ENCODE results near the gene CSRP1. TPM values are rescaled to one million over a fixed set of nuclear protein-coding genes. Genes with fewer than 3 reads are reported as not detected.

CSRP1 gene
- total RNA-seq, 2 experiments from 2014 or later, result 82.4 to 83.4 TPM

- H3K27me3 Mint-ChIP-seq, result peaks cover 7% of the 10 kb centered on the region
- DNase-seq, result no peak
- H3K9me3 Mint-ChIP-seq, result no peaks in the 10 kb centered on the region
- POLR2A ChIA-PET, result interaction anchor here (0.5 kb wide), 1 partner anchor 30 kb away, joined by 3 read pairs; no protein-coding TSS in a partner anchor
- H3K27ac Mint-ChIP-seq, result no peak overlapping the region
- H3K4me3 Mint-ChIP-seq, result no peak overlapping the region
- H3K36me3 Mint-ChIP-seq (ENCODE audit: low read depth), result peaks cover 2% of the 10 kb centered on the region
- CTCF ChIA-PET, result interaction anchor here (0.6 to 1.4 kb wide), 4 partner anchors 13 to 62 kb away, joined by 3 to 5 read pairs (median 4); no protein-coding TSS in a partner anchor
- H3K4me1 Mint-ChIP-seq, result no peaks in the 10 kb centered on the region
Measured at GRCh38 chr1:201460814-201461644, 45.9 kb downstream of the CSRP1 start.

GRCh38 chr1:201459775-201460174 lies 47.1 kb downstream of the CSRP1 start:
- POLR2A ChIA-PET, result interaction anchor here (0.6 kb wide), 1 partner anchor 701 kb away, joined by 3 read pairs; no protein-coding TSS in a partner anchor
- Mint-ChIP-seq H3K4me3 (no peak overlapping the region), H3K9me3 (no peaks in the 10 kb centered on the region), H3K27me3 (peaks cover 10% of the 10 kb centered on the region), H3K36me3 (ENCODE audit: low read depth) (no peaks in the 10 kb centered on the region), H3K27ac (no peak overlapping the region), H3K4me1 (no peaks in the 10 kb centered on the region)
- DNase-seq, result no peak
- CTCF ChIA-PET, result interaction anchor here (0.9 to 1.4 kb wide), 2 partner anchors 12 to 53 kb away, joined by 3 read pairs; no protein-coding TSS in a partner anchor

DNA sequence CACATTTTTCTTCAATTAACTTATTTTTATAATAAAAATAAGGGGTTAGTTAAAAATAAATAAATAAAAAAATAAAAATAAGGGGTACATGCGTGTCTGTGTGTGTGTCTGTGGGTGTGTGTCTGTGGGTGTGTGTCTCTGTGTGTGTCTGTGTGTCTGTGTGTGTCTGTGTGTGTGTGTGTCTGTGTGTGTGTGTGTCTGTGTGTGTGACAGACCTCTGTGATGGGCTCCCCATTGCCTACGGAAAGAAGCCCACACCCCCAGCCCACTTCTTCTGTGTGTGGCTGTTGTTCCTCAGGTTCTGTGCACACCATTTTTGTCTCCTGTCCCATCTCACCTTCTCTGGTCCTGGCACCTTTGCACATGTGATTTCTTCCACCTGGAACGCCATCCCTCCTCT lies 47.9 kb downstream of the CSRP1 start:
- Mint-ChIP-seq H3K9me3 (no peaks in the 10 kb centered on the region), H3K27ac (no peak overlapping the region), H3K4me1 (peaks cover 7% of the 10 kb centered on the region), H3K36me3 (ENCODE audit: low read depth) (no peaks in the 10 kb centered on the region), H3K27me3 (peaks cover 10% of the 10 kb centered on the region), H3K4me3 (no peak overlapping the region)
- ChIA-PET CTCF (interaction anchor here (0.9 to 1.1 kb wide), 2 partner anchors 11 to 23 kb away, joined by 3 read pairs; no protein-coding TSS in a partner anchor), POLR2A (interaction anchor here (0.6 kb wide), 1 partner anchor 702 kb away, joined by 3 read pairs; no protein-coding TSS in a partner anchor)
- no peak for DNase-seq

DNA sequence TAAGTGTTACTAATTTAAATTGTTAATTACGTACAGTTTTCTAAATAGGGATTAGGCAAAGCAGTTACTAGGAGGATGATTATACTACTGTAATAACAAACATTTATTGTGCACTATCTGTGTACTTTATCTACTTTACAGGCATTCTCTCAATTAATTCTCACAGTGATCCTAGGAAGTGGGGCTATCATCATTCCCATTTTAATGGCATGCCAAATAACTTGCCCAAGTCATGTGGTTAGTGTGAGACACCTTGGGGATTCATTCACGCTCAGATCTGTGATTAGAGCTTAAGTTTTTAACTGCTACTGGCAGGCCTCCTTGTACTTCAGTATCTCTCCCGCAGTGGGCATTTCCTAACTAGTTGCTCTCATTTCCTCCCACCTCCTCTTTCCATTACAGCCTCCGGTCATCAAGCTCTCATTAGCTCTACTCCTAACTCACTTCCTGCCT lies 49.4 kb downstream of the CSRP1 start:
- peaks cover 20% of the 10 kb centered on the region for H3K4me1 Mint-ChIP-seq
- ChIA-PET CTCF (interaction anchor here (1.5 kb wide), 1 partner anchor 10 kb away, joined by 11 read pairs; no protein-coding TSS in a partner anchor), POLR2A (no interaction called here)

GRCh38 chr1:201456499-201457309 lies 50.2 kb downstream of the CSRP1 start:
- ChIA-PET CTCF (interaction anchor here (0.7 to 1.5 kb wide), 2 partner anchors 9 kb away, joined by 4 to 11 read pairs; no protein-coding TSS in a partner anchor), POLR2A (no interaction called here)
- peaks cover 23% of the 10 kb centered on the region for H3K4me1 Mint-ChIP-seq
- no peak overlapping the region for H3K27ac Mint-ChIP-seq
- peaks cover 3% of the 10 kb centered on the region for H3K36me3 Mint-ChIP-seq (ENCODE audit: low read depth)
- peaks cover 2% of the 10 kb centered on the region for H3K9me3 Mint-ChIP-seq
- H3K27me3 Mint-ChIP-seq, result peaks cover 13% of the 10 kb centered on the region
- no peak overlapping the region for H3K4me3 Mint-ChIP-seq
- DNase-seq, result no peak

More for the DNA sequence above, 49.4 kb downstream of the CSRP1 start:
- H3K27me3 Mint-ChIP-seq, result peaks cover 10% of the 10 kb centered on the region
- no peak overlapping the region for H3K27ac Mint-ChIP-seq
- peaks cover 3% of the 10 kb centered on the region for H3K36me3 Mint-ChIP-seq (ENCODE audit: low read depth)
- DNase-seq, result no peak
- peaks cover 2% of the 10 kb centered on the region for H3K9me3 Mint-ChIP-seq
- no peak overlapping the region for H3K4me3 Mint-ChIP-seq

DNA sequence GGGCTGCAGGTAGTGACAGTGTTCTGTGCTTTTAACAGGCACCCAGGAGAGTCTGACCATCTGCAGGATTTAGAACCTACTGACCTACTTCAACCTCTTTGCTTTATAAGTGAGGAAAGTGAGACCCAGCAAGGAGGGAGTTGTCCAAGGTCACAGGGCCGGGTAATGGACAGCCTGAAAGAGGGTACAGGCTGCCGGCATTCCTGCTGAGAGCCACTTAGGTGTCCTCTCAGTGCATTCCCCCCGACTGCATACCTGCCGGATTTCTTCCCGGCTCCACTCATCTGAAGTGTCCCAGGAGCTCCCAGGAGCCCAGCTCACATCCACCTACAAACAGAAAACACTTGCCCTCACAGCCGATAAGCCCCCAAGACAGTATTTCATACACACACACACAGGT lies 51.8 kb downstream of the CSRP1 start:
- CTCF ChIA-PET, result interaction anchor here (0.6 to 1.5 kb wide), 2 partner anchors 19 to 58 kb away, joined by 3 to 4 read pairs; no protein-coding TSS in a partner anchor
- H3K4me3 Mint-ChIP-seq, result no peak overlapping the region
- peaks cover 2% of the 10 kb centered on the region for H3K9me3 Mint-ChIP-seq
- peaks cover 34% of the 10 kb centered on the region for H3K4me1 Mint-ChIP-seq
- peaks cover 3% of the 10 kb centered on the region for H3K36me3 Mint-ChIP-seq (ENCODE audit: low read depth)
- H3K27ac Mint-ChIP-seq, result no peak overlapping the region
- H3K27me3 Mint-ChIP-seq, result peaks cover 14% of the 10 kb centered on the region
- no peak for DNase-seq
- POLR2A ChIA-PET, result no interaction called here

GRCh38 chr1:201454608-201455007 lies 52.3 kb downstream of the CSRP1 start:
- peaks cover 14% of the 10 kb centered on the region for H3K27me3 Mint-ChIP-seq
- H3K9me3 Mint-ChIP-seq, result peaks cover 2% of the 10 kb centered on the region
- DNase-seq, result no peak
- no peak overlapping the region for H3K27ac Mint-ChIP-seq
- POLR2A ChIA-PET, result no interaction called here
- H3K4me1 Mint-ChIP-seq, result peaks cover 34% of the 10 kb centered on the region
- no peak overlapping the region for H3K4me3 Mint-ChIP-seq
- CTCF ChIA-PET, result interaction anchor here (0.6 to 1.5 kb wide), 2 partner anchors 19 to 58 kb away, joined by 3 to 4 read pairs; no protein-coding TSS in a partner anchor
- H3K36me3 Mint-ChIP-seq (ENCODE audit: low read depth), result peaks cover 3% of the 10 kb centered on the region

GRCh38 chr1:201452866-201453265 lies 54.1 kb downstream of the CSRP1 start:
- H3K4me1 Mint-ChIP-seq, result peaks cover 40% of the 10 kb centered on the region
- H3K4me3 Mint-ChIP-seq, result no peak overlapping the region
- ChIA-PET CTCF (no interaction called here), POLR2A (no interaction called here)
- H3K27me3 Mint-ChIP-seq, result peaks cover 11% of the 10 kb centered on the region
- peaks cover 3% of the 10 kb centered on the region for H3K36me3 Mint-ChIP-seq (ENCODE audit: low read depth)
- no peak overlapping the region for H3K27ac Mint-ChIP-seq
- peaks cover 2% of the 10 kb centered on the region for H3K9me3 Mint-ChIP-seq
- DNase-seq, result no peak

GRCh38 chr1:201450721-201451291 lies 56.1 kb downstream of the CSRP1 start:
- no peak overlapping the region for H3K27ac Mint-ChIP-seq
- no peak for DNase-seq
- H3K4me1 Mint-ChIP-seq, result peaks cover 43% of the 10 kb centered on the region
- POLR2A ChIA-PET, result no interaction called here
- H3K9me3 Mint-ChIP-seq, result peaks cover 2% of the 10 kb centered on the region
- H3K4me3 Mint-ChIP-seq, result no peak overlapping the region
- CTCF ChIA-PET, result interaction anchor here (2.8 kb wide), 1 partner anchor 62 kb away, joined by 8 read pairs; no protein-coding TSS in a partner anchor
- peaks cover 3% of the 10 kb centered on the region for H3K36me3 Mint-ChIP-seq (ENCODE audit: low read depth)
- peaks cover 19% of the 10 kb centered on the region for H3K27me3 Mint-ChIP-seq

DNA sequence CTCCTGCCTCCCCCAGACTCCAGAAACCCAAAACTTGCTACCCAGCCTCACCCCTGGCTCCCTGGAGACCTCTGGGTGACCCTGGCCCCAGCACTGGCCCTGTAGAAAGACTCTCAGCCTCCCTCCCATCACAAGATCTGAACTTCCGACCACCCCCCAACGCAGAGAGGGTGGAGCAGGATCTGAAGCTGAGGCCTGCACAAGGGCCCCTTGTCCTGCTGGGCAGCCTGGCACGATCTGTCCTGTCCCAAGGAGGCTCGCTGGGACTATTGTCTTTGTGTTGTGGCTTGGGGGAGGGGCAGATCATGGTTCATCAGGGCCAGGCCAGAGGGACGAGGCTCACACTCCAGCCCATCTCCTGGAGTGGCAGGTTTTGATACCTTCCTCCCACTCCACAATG lies 57.9 kb downstream of the CSRP1 start:
- Mint-ChIP-seq H3K4me3 (no peak overlapping the region), H3K4me1 (peaks cover 39% of the 10 kb centered on the region), H3K9me3 (peaks cover 2% of the 10 kb centered on the region), H3K27me3 (peaks cover 18% of the 10 kb centered on the region), H3K27ac (no peak overlapping the region), H3K36me3 (ENCODE audit: low read depth) (peaks cover 3% of the 10 kb centered on the region)
- ChIA-PET CTCF (interaction anchor here (1.5 to 3.6 kb wide), 7 partner anchors 20 to 63 kb away, joined by 4 to 25 read pairs (median 8); partner anchors contain the start of genes CSRP1 and PHLDA3), POLR2A (no interaction called here)
- DNase-seq, result no peak

DNA sequence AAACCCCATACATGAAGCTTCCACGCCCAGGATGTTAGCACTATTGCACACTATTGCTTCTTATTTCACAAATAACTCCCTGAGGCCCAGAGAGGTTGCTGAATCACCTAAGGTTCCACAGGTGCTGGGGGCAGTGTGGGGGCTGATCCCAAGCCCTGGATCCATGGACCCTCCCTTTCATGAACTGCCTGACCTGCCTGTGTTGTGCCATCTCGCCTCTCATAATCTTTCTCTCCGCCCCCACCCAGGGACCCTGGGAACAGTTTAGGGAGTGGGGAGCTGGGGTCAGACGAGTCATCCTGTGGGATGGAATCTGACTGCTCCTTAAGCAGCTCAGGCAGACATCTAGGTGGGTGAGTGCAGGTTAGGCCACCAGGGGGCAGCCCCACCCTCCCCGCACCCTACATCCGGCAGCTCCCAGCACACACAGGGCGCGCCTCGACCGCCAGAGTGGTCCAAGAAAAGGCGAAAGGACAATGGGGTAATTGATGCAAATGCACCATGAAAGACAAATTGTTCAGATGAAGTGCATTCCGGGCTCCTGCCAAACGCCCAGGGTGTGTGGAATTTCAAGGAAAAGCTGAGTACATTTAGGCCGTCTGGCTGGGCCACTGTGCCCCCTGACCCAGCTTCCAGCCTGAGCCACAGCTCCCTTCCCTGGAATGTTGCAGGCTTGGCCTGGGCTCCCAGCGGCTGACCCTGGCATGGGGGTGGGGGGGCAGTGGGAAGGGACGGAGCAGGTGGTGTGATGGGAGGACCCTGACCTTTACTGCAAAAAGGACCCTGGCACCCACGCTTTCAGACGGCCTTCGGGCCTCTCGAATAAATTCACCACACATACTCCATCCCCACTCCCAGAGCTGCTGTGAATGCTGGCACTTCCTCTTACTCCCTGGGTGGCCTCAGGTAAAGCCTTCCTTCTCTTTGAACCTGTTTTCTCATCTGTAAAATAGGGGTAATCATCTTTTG lies 58.7 kb downstream of the CSRP1 start:
- no peak overlapping the region for H3K27ac Mint-ChIP-seq
- peak; percentile 72 for DNase-seq
- H3K4me3 Mint-ChIP-seq, result no peak overlapping the region
- H3K36me3 Mint-ChIP-seq (ENCODE audit: low read depth), result peaks cover 2% of the 10 kb centered on the region
- peaks cover 1% of the 10 kb centered on the region for H3K9me3 Mint-ChIP-seq
- peaks cover 19% of the 10 kb centered on the region for H3K27me3 Mint-ChIP-seq
- POLR2A ChIA-PET, result no interaction called here
- peaks cover 32% of the 10 kb centered on the region for H3K4me1 Mint-ChIP-seq
- CTCF ChIA-PET, result interaction anchor here (0.5 to 3.6 kb wide), 22 partner anchors 8 to 260 kb away, joined by 3 to 25 read pairs (median 5); partner anchors contain the start of genes CSRP1 and PHLDA3
